Thyroid gland (tissue), 4 donors: ENCODE results near the gene MTA1.

Experiments
- POLR2A ChIP-seq, 2 donors: fragments of 450-650 bp; IDR thresholded peaks; one replicate each; pipeline ENCODE4 v1.6.1; 2017; ENCODE audit warnings: antibody characterized with exemption in 2 of 2, mild to moderate bottlenecking in 2 of 2, moderate library complexity in 1 of 2
- TF ChIP-seq, protein P1 (sequence below), 6 experiments: fragments of 200-600 bp in 3 of 6; fragments of 450-650 bp in 3 of 6; sonication (generic) in 3 of 6; IDR thresholded peaks; one replicate each; pipeline ENCODE4 v1.5.1; 2016 to 2019; ENCODE audit warnings: antibody characterized with exemption in 6 of 6, mild to moderate bottlenecking in 2 of 6, inconsistent platforms in 1 of 6, moderate library complexity in 1 of 6

DNA sequence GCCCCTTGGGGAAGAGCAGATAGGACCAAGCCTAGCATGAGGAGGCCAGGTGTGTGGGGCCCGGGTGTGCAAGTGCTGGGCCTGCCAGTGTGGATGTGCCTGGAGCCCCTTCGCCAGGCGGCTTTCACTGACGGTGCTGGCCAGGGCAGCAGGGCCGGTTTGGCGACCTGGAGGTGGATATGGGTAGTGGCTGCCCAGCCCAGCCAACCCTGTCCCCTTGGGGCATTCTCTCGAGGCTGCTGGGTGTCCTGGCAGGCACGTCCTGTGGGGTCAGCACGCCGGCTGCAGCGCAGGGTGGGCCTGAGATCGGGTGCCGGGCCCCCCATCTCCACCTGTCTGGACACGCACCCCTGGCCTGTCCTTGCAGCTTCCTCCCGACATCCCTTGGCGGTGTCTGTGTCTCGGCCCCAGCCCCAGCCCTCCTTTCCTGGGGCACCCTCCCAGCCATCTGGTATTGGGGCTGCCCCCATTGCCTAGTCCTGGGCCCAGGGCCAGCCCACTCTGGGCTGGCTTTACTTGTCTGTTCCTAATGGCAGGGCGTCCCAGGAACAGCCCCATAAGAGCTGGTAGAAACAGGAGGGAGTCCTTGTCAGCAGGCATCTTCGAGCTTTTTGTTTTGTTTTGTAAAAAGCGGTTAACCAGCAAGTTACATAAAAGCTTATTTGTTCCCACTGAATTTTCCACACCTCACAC lies 47.8 kb downstream of the MTA1 start:
- TF ChIP-seq, protein P1, sequence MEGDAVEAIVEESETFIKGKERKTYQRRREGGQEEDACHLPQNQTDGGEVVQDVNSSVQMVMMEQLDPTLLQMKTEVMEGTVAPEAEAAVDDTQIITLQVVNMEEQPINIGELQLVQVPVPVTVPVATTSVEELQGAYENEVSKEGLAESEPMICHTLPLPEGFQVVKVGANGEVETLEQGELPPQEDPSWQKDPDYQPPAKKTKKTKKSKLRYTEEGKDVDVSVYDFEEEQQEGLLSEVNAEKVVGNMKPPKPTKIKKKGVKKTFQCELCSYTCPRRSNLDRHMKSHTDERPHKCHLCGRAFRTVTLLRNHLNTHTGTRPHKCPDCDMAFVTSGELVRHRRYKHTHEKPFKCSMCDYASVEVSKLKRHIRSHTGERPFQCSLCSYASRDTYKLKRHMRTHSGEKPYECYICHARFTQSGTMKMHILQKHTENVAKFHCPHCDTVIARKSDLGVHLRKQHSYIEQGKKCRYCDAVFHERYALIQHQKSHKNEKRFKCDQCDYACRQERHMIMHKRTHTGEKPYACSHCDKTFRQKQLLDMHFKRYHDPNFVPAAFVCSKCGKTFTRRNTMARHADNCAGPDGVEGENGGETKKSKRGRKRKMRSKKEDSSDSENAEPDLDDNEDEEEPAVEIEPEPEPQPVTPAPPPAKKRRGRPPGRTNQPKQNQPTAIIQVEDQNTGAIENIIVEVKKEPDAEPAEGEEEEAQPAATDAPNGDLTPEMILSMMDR (IDR thresholded peaks at IDR 0.05): no peak
- TF ChIP-seq POLR2A (IDR thresholded peaks at IDR 0.05): no peak
